SU-DHL-6 (cell line): ENCODE data around the gene EVX2.

Source experiments
- H2AFZ ChIP-seq: fragments of 200-600 bp; sonication (generic); 2 replicates; pipeline ENCODE4 v1.6.1; 2014; ENCODE audit warnings: low read depth, mild to moderate bottlenecking, moderate library complexity, mixed read lengths, antibody characterized with exemption, low read length; ENCODE audit not compliant: severe bottlenecking
- H3F3A ChIP-seq: fragments of 200-600 bp; shearing (Covaris generic); 2 replicates; pipeline ENCODE4 v1.6.0; 2016; ENCODE audit warnings: antibody characterized with exemption, mild to moderate bottlenecking; ENCODE audit not compliant: insufficient read depth
- H3K27ac ChIP-seq: fragments of 200-600 bp; sonication (generic); 2 replicates; pipeline ENCODE4 v1.5.1; 2016; ENCODE audit warnings: low read depth, mild to moderate bottlenecking, low read length, moderate library complexity, mixed read lengths
- H3K27me3 ChIP-seq: fragments of 200-600 bp; sonication (generic), shearing (Covaris generic); 2 replicates; pipeline ENCODE4 v1.6.0; 2014; ENCODE audit warnings: mild to moderate bottlenecking, low read length
- H3K36me3 ChIP-seq: fragments of 200-600 bp; sonication (generic); 2 replicates; pipeline ENCODE4 v1.6.1; 2014; ENCODE audit warnings: mild to moderate bottlenecking, low read length, mixed read lengths
- H3K4me2 ChIP-seq: fragments of 300-600, 200-600 bp; shearing (Covaris generic), sonication (generic); 2 replicates; pipeline ENCODE4 v1.6.0; 2014; ENCODE audit warnings: low read length, low read depth, mild to moderate bottlenecking; ENCODE audit not compliant: poor library complexity, severe bottlenecking
- H3K4me3 ChIP-seq: fragments of 200-600 bp; sonication (generic); 2 replicates; pipeline ENCODE4 v1.5.1; 2014; ENCODE audit warnings: antibody characterized with exemption, low read length, mild to moderate bottlenecking, mixed read lengths; ENCODE audit not compliant: insufficient read depth, poor library complexity, severe bottlenecking
- H3K79me2 ChIP-seq: fragments of 200-600 bp; sonication (generic); 2 replicates; pipeline ENCODE4 v1.6.1; 2014; ENCODE audit warnings: mild to moderate bottlenecking, low read length, moderate library complexity; ENCODE audit not compliant: insufficient read depth
- H3K9ac ChIP-seq: fragments of 200-600 bp; sonication (generic); 2 replicates; pipeline ENCODE4 v1.7.0; 2014; ENCODE audit warnings: mild to moderate bottlenecking, low read length
- H3K9me2 ChIP-seq: fragments of 200-600 bp; sonication (generic); replicated peaks from 2 replicates; pipeline ENCODE4 v1.6.1; 2014; ENCODE audit warnings: low read length; ENCODE audit not compliant: insufficient read depth
- H3K9me3 ChIP-seq: fragments of 200-600 bp; sonication (generic); 2 replicates; pipeline ENCODE4 v1.6.1; 2014; ENCODE audit warnings: low read length, mixed read lengths; ENCODE audit not compliant: insufficient read depth
- H4K20me1 ChIP-seq: fragments of 200-600 bp; sonication (generic); 2 replicates; pipeline ENCODE4 v1.6.1; 2014; ENCODE audit warnings: low read depth, mild to moderate bottlenecking, antibody characterized with exemption, low read length, moderate library complexity, mixed read lengths
- CTCF ChIP-seq: fragments of 200-600 bp; sonication (generic); IDR thresholded peaks from one replicate; pipeline ENCODE4 v1.5.1; 2017; ENCODE audit warnings: antibody characterized with exemption, mild to moderate bottlenecking, low read length, moderate library complexity; ENCODE audit not compliant: insufficient read depth, poor library complexity, severe bottlenecking
- EZH2phosphoT487 ChIP-seq: fragments of 200-600 bp; sonication (generic), shearing (Covaris generic); conservative IDR thresholded peaks from 2 replicates; pipeline ENCODE4 v1.6.1; 2018; ENCODE audit warnings: mild to moderate bottlenecking, antibody characterized with exemption, low read length, moderate library complexity, mixed read lengths

EVX2 gene

DNA sequence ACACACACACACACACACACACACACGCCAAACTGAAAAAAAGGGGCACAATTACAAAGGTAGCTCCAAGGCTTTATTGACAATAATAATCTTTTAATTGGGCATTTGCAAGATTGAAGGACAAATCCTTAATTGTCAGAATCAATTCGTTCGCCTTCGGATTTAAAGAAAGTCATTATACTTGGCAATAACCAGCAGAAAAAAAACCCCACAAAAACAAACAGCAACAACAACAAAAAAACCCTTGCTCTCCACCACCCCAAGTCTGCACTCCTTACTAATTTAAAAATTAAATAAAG lies 44.0 kb upstream of the EVX2 start:
- Histone ChIP-seq H3K79me2 (no peaks in the 10 kb centered on the region), H2AFZ (no peak overlapping the region), H3F3A (no peaks in the 10 kb centered on the region), H3K27ac (no peak overlapping the region), H3K9ac (no peak overlapping the region), H3K9me3 (no peaks in the 10 kb centered on the region), H3K9me2 (no peaks in the 10 kb centered on the region), H4K20me1 (no peaks in the 10 kb centered on the region), H3K4me2 (no peak overlapping the region), H3K36me3 (no peaks in the 10 kb centered on the region), H3K27me3 (no peaks in the 10 kb centered on the region), H3K4me3 (no peak overlapping the region)
- TF ChIP-seq CTCF (no peak), EZH2phosphoT487 (no peak)

DNA sequence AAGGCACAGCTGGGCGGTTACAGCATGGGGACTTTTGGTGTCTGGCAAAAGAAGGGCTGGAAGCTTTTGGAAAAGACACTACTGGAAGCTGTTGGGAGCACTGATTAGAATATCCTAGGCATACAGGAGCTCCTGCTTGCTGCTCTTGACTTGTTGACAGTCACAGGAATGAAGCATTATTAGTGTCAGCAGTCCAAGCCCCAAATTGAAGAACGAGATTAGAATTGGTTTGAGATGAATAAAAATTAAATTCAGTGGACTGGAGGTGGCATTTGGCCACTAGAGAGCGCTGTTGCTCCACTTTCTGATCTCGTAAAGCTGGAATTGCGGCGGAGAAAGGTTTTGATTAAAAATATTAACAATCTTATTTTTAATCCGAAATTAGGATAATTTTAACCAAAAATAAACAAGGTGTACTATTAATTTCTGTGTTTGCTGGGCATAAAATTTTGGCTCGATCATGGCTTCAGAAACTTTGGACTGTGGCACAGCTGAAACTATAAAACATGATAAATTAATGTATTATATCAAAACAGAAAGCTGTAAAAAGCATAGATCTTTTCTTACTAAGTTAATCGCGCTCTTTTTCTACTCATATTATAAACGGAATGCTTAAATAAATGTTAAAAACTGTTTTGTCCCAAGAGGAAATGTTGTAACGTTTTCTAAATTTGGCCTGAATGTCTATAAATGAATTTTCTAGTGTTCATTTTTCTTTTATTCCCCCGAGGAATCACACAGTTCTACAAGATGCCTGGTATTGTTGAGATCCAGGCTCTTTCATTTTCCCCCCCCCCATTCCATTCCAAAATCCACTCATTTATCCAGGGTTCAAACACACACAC lies 43.4 kb upstream of the EVX2 start:
- no peaks in the 10 kb centered on the region for H3K79me2 ChIP-seq
- H3K27ac ChIP-seq, result no peak overlapping the region
- no peaks in the 10 kb centered on the region for H3K9me2 ChIP-seq
- H3F3A ChIP-seq, result no peaks in the 10 kb centered on the region
- no peak overlapping the region for H2AFZ ChIP-seq
- H3K9me3 ChIP-seq, result no peaks in the 10 kb centered on the region
- no peak overlapping the region for H3K4me2 ChIP-seq
- H3K9ac ChIP-seq, result no peak overlapping the region
- H3K27me3 ChIP-seq, result no peaks in the 10 kb centered on the region
- TF ChIP-seq CTCF, result peak; percentile 20
- TF ChIP-seq EZH2phosphoT487, result no peak
- no peaks in the 10 kb centered on the region for H3K36me3 ChIP-seq
- no peak overlapping the region for H3K4me3 ChIP-seq
- H4K20me1 ChIP-seq, result no peaks in the 10 kb centered on the region

- H3K9ac ChIP-seq, result no peak overlapping the region
- H3K4me2 ChIP-seq, result no peak overlapping the region
- no peak overlapping the region for H3K4me3 ChIP-seq
- no peak for TF ChIP-seq CTCF
- TF ChIP-seq EZH2phosphoT487, result no peak
- H3K9me2 ChIP-seq, result no peaks in the 10 kb centered on the region
- H3K36me3 ChIP-seq, result no peaks in the 10 kb centered on the region
- no peaks in the 10 kb centered on the region for H3F3A ChIP-seq
- no peaks in the 10 kb centered on the region for H3K9me3 ChIP-seq
- H4K20me1 ChIP-seq, result no peaks in the 10 kb centered on the region
- no peak overlapping the region for H3K27ac ChIP-seq
- no peaks in the 10 kb centered on the region for H3K79me2 ChIP-seq
- no peak overlapping the region for H2AFZ ChIP-seq
- H3K27me3 ChIP-seq, result no peaks in the 10 kb centered on the region
These were observed 42.0 kb upstream of the EVX2 start for GRCh38 chr2:176125772-176126054.
